HEK293 (cell line): Measurements from ENCODE around the gene RUVBL1.

Experiments used
- CTCF ChIA-PET: fragments of 350-600 bp; formaldehyde crosslinking; extraction: SDS; loops from one replicate; lab custom pipeline; 2021; ENCODE audit warnings: antibody characterized with exemption; lab: Yijun Ruan, JAX
- POLR2A ChIA-PET: fragments of 300-600 bp; formaldehyde crosslinking; extraction: SDS; loops from one replicate; lab custom pipeline; 2020; ENCODE audit warnings: antibody characterized with exemption, inconsistent platforms; lab: Yijun Ruan, JAX
- H3K27ac ChIP-seq: fragments of 200-500 bp; sonication (Bioruptor generic); 2 replicates; pipeline ENCODE4 v1.5.1; 2014; ENCODE audit warnings: low read depth, low read length, control low read depth, inconsistent platforms; ENCODE audit errors: extremely low read depth
- H3K36me3 ChIP-seq, 2 experiments: fragments of 200-500 bp in 1 of 2; sonication (Bioruptor generic) in 1 of 2; 1 replicate in 1 of 2; 2 replicates in 1 of 2; pipeline ENCODE4 v1.5.1; 2014 to 2017; ENCODE audit warnings: inconsistent platforms in 2 of 2, low read length in 2 of 2; ENCODE audit not compliant: control insufficient read depth in 2 of 2, insufficient read depth in 1 of 2
- H3K4me1 ChIP-seq: fragments of 200-500 bp; sonication (Bioruptor generic); 2 replicates; pipeline ENCODE4 v1.5.1; 2014; ENCODE audit warnings: mild to moderate bottlenecking, low read length, inconsistent platforms; ENCODE audit not compliant: control insufficient read depth, insufficient read depth
- H3K4me3 ChIP-seq: 2 replicates; pipeline ENCODE4 v1.5.1; 2011; ENCODE audit warnings: low read depth, mild to moderate bottlenecking, control low read depth, low read length, moderate library complexity
- H3K9me3 ChIP-seq: fragments of 200-500 bp; sonication (Bioruptor generic); 2 replicates; pipeline ENCODE4 v1.5.1; 2014; ENCODE audit warnings: low read depth, low read length, inconsistent platforms; ENCODE audit not compliant: control insufficient read depth, insufficient read depth
- ZNF585B ChIP-seq: fragments of 450-650 bp; formaldehyde crosslinking; IDR thresholded peaks from 2 replicates; pipeline ENCODE4 v1.5.1; 2016; ENCODE audit warnings: missing biosample characterization, missing genetic modification characterization
- ZNF747 ChIP-seq: fragments of 450-650 bp; formaldehyde crosslinking; IDR thresholded peaks from 2 replicates; pipeline ENCODE4 v1.5.1; 2016; ENCODE audit warnings: missing biosample characterization, missing genetic modification characterization

Gene RUVBL1

DNA sequence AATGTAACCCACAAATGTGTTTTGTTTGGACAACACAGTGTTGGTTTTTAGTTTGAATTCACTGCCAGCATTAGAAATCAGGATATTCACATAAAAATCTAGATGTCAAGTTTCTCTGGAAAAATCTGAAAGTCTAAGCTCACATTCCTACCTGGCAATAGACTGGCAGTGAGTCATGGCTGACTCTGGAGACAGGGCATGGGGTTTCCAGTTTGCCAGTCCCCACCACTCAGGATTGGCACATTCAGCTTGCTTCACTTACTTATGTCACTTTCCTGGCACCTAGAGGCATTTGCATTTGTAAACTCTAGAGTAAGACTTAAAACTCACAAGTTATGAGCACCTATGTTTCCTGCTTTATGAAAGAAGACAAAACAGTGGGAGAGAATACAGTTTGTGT lies 90.5 kb downstream of the RUVBL1 start:
- no peaks in the 10 kb centered on the region for H3K36me3 ChIP-seq
- no peak overlapping the region for H3K27ac ChIP-seq
- CTCF ChIA-PET, result no interaction called here
- no peaks in the 10 kb centered on the region for H3K4me1 ChIP-seq
- no peak overlapping the region for H3K4me3 ChIP-seq
- TF ChIP-seq ZNF585B (tag by site-specific recombination) (no peak), ZNF747 (tag by site-specific recombination) (no peak)
- no peaks in the 10 kb centered on the region for H3K9me3 ChIP-seq
- POLR2A ChIA-PET, result no interaction called here
